H1 (cell line): ENCODE results near the gene NR3C2. TPM values are rescaled to one million over a fixed set of nuclear protein-coding genes. Genes with fewer than 3 reads are reported as not detected.

Source experiments
- E2F6 ChIP-seq: IDR thresholded peaks from 2 replicates; pipeline ENCODE4 v1.6.1; 2012; ENCODE audit warnings: inconsistent platforms
- polyA plus RNA-seq, 7 experiments: library from polyadenylated mRNA; depleted of rRNA in 3 of 7; stranded (reverse) in 5 of 7; unstranded in 2 of 7; fragments of >200 nt in 5 of 7; fragments of 200-250 nt in 2 of 7; gene quantifications; 1 replicate in 5 of 7; 2 replicates in 1 of 7; 4 replicates in 1 of 7; pipeline versions ENCODE4 v1.2.1 to v1.2.3, GENCODE V29; 2011 to 2013; ENCODE audit warnings: missing spikeins in 2 of 7, mixed read lengths in 2 of 7
- total RNA-seq: library from RNA; stranded (reverse); fragmentation: NEBNext Ultra II Directional; extraction: Animal tissue kit (Norgen Biotek cat#: 25700); gene quantifications from 2 replicates; pipeline ENCODE4 v1.2.1, GENCODE V29; 2021
- TF ChIP-seq, protein P1 (sequence below), 3 experiments: IDR thresholded peaks; 1 replicate in 2 of 3; 2 replicates in 1 of 3; pipeline versions ENCODE4 v1.5.1 to v1.6.1; 2011; ENCODE audit warnings: low read length in 3 of 3, mild to moderate bottlenecking in 3 of 3, inconsistent platforms in 2 of 3, low read depth in 1 of 3, moderate library complexity in 1 of 3; ENCODE audit not compliant: insufficient read depth in 1 of 3; ENCODE audit errors: control extremely low read depth in 1 of 3

Gene NR3C2
- total and polyA plus RNA-seq, 2 of the 8 experiments (the other 6 are each of a cell fraction or from before 2014, with no cell fraction given): 0.80 to 3.9 TPM

DNA sequence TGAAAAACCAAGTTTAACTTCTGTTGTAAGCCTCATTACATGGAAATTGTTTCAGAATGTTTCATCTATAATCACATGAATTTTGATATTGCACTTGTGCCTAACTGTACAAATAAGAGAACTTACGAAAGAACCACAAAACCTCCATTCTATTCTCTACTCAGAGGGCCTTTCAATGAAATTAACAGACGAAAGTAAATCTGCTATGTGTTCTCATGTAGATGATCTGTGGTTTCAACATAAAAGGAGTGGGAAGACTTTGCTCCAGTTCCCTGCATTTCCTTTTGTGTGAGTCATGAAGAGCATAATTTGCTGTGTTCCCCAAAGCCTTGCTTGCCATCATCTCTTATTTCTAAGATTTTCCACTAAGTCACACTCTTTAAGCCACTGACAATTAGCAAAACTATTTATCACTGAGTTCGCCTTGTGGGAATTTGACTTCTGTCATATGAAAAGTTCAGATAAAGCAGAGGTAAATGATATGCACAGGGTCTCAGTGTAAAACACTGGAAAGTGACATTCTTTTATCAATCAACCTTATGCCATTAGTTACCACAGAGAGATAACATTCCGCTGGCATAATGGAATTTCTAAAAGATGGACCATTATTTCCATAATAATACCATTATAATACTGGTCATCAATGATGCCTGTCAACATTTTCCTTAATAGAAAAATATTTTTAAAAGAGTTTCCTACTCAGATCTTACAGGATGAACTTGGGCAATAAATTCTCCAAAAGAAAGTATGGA is 329.8 kb downstream of the NR3C2 start (continued):
- TF ChIP-seq, protein P1, sequence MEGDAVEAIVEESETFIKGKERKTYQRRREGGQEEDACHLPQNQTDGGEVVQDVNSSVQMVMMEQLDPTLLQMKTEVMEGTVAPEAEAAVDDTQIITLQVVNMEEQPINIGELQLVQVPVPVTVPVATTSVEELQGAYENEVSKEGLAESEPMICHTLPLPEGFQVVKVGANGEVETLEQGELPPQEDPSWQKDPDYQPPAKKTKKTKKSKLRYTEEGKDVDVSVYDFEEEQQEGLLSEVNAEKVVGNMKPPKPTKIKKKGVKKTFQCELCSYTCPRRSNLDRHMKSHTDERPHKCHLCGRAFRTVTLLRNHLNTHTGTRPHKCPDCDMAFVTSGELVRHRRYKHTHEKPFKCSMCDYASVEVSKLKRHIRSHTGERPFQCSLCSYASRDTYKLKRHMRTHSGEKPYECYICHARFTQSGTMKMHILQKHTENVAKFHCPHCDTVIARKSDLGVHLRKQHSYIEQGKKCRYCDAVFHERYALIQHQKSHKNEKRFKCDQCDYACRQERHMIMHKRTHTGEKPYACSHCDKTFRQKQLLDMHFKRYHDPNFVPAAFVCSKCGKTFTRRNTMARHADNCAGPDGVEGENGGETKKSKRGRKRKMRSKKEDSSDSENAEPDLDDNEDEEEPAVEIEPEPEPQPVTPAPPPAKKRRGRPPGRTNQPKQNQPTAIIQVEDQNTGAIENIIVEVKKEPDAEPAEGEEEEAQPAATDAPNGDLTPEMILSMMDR (IDR thresholded peaks at IDR 0.05; ENCODE audit: control extremely low read depth in 1 of 3, insufficient read depth in 1 of 3, low read depth in 1 of 3, low read length in 3 of 3): no peak
- no peak for TF ChIP-seq E2F6
